CD4-positive, alpha-beta T cell treated with Interleukin-15 for 1 hour (primary cell): ENCODE data around the gene C2orf68.
"Not testable (repeated sequence)": the region's sequence is repeated elsewhere in the genome, so short reads cannot be mapped to it uniquely, and the experiment has no call there.

Source experiments
- DNase-seq: peaks from one replicate; pipeline ENCODE4 v3.0.0-alpha.2; 2020

C2orf68 gene

GRCh38 chr2:85579266-85579935 is 32.5 kb downstream of the C2orf68 start:
- no peak for DNase-seq

GRCh38 chr2:85578243-85579180 is 33.4 kb downstream of the C2orf68 start:
- DNase-seq, result peak; percentile 57

GRCh38 chr2:85577386-85578242 is 34.3 kb downstream of the C2orf68 start, which contains the start of gene VAMP8:
Gene VAMP8 (plus strand): TSS chr2:85577586. CDS start chr2:85577647, 61 bp downstream.
- DNase-seq, result peak; percentile 54

GRCh38 chr2:85577063-85577385 is 34.8 kb downstream of the C2orf68 start:
- no peak for DNase-seq

- DNase-seq, result no peak
These were observed 36.1 kb downstream of the C2orf68 start for GRCh38 chr2:85575739-85576138.

- DNase-seq, result no peak
These were observed 45.6 kb downstream of the C2orf68 start for GRCh38 chr2:85566265-85566664.

- DNase-seq, result peak; percentile 28
These were observed 47.7 kb downstream of the C2orf68 start for GRCh38 chr2:85564144-85564563.

- peak; percentile 95 for DNase-seq
These were observed 50.3 kb downstream of the C2orf68 start, which contains the start of gene GGCX for GRCh38 chr2:85561280-85562212. Gene GGCX (minus strand): TSS chr2:85561493. CDS start chr2:85561428, 65 bp downstream.

- no peak for DNase-seq
These were observed 51.0 kb downstream of the C2orf68 start for GRCh38 chr2:85560812-85561279.

GRCh38 chr2:85560403-85560726 is 51.5 kb downstream of the C2orf68 start:
- DNase-seq, result not testable (repeated sequence)

GRCh38 chr2:85558160-85558559 is 53.7 kb downstream of the C2orf68 start:
- DNase-seq, result no peak

GRCh38 chr2:85557130-85557529 is 54.7 kb downstream of the C2orf68 start:
- DNase-seq, result no peak
